Adrenal gland (tissue), 12 donors: ENCODE data around the gene RFLNA. TPM values are rescaled to one million over a fixed set of nuclear protein-coding genes. Genes with fewer than 3 reads are reported as not detected.
"Not testable (repeated sequence)": the region's sequence is repeated elsewhere in the genome, so short reads cannot be mapped to it uniquely, and the experiment has no call there.

Experiments used
- DNase-seq, 7 donors: peaks; one replicate each; pipeline ENCODE4 v3.0.0-alpha.2; 2019 to 2020
- H3K27ac ChIP-seq, 5 donors: fragments of 200-600 bp; sonication (generic) in 4 of 5; 1 replicate in 3 of 5; 2 replicates in 2 of 5; pipeline versions ENCODE4 v1.5.1 to v1.8.0; 2016 to 2020; ENCODE audit warnings: mild to moderate bottlenecking in 1 of 5
- H3K27me3 ChIP-seq: fragments of 200-600 bp; 2 replicates; pipeline ENCODE4 v1.8.0; 2021
- H3K36me3 ChIP-seq, 2 donors: fragments of 200-600 bp; replicated peaks in 1 of 2; 1 replicate in 1 of 2; 2 replicates in 1 of 2; pipeline versions ENCODE4 v1.5.1 to v1.8.0; 2018 to 2022
- H3K4me1 ChIP-seq, 2 donors: fragments of 200-600 bp; replicated peaks in 1 of 2; 1 replicate in 1 of 2; 2 replicates in 1 of 2; pipeline versions ENCODE4 v1.5.1 to v1.8.0; 2018 to 2021
- H3K4me3 ChIP-seq, 4 donors: fragments of 200-600 bp; sonication (generic) in 3 of 4; one replicate each; pipeline ENCODE4 v1.5.1; 2016 to 2018
- H3K9me3 ChIP-seq, 3 donors: fragments of 200-600 bp; sonication (generic) in 1 of 3; replicated peaks in 1 of 3; 1 replicate in 2 of 3; 2 replicates in 1 of 3; pipeline versions ENCODE4 v1.5.1 to v1.8.0; 2016 to 2021
- CTCF ChIP-seq, 6 experiments: fragments of 450-650 bp in 4 of 6; fragments of 200-600 bp in 2 of 6; sonication (generic) in 1 of 6; IDR thresholded peaks; 1 replicate in 5 of 6; 2 replicates in 1 of 6; pipeline versions ENCODE4 v1.5.1 to v1.8.0; 2016 to 2021; ENCODE audit warnings: antibody characterized with exemption in 6 of 6, mild to moderate bottlenecking in 2 of 6, moderate library complexity in 1 of 6
- POLR2A ChIP-seq, 2 donors: fragments of 450-650 bp; IDR thresholded peaks; one replicate each; pipeline ENCODE4 v1.6.1; 2017; ENCODE audit warnings: antibody characterized with exemption in 2 of 2, mild to moderate bottlenecking in 2 of 2, moderate library complexity in 1 of 2
- WGBS, 4 donors: extraction: QIAGEN DNeasy Blood & Tissue Kit in 2 of 4; methylation state at CpG; one replicate each; pipeline versions ENCODE4 v1.1.5 to v1.1.7; 2013 to 2017; 5-methylcytosine and 5-hydroxymethylcytosine counted together
- intact Hi-C, 2 donors: fragments of 100-400 bp; cut with DNase I; formaldehyde crosslinking; loops; one replicate each; pipeline versions ENCODE4 v1.14.1 to v1.15.0; 2022 to 2023
- polyA plus RNA-seq, 3 donors: library from polyadenylated mRNA; stranded (reverse); fragments of 200-250 nt in 2 of 3; fragments of 350-450 nt in 1 of 3; fragmentation: Illumina TruSeq in 1 of 3; extraction: RNeasy Lipid Tissue Mini Kit (QIAGEN cat#74804) in 1 of 3; gene quantifications; one replicate each; pipeline ENCODE4 v1.2.3, GENCODE V29; 2013 to 2014
- total RNA-seq, 9 donors: library from RNA; depleted of rRNA in 4 of 9; stranded (reverse); fragments of >200 nt in 4 of 9; fragments of 120-200 nt in 1 of 9; fragmentation: NEBNext Ultra II Directional in 1 of 9; extraction: Animal tissue kit (Norgen Biotek cat#: 25700) in 1 of 9; gene quantifications; one replicate each; pipeline versions ENCODE4 v1.1.0 to v1.2.4, GENCODE V29; 2013 to 2023
- donor health status: healthy with polysubstance abuse.
- donor health status: Bipolar disorder and iron deficiency.
- donor health status: DM: yes; HTN: yes; CAD: no.
- donor health status: DM: no; HTN: no; CAD: no.
- donor health status: DM: no; HTN: no; CAD: no.
- donor health status: DM: yes; HTN: yes; CAD: no.

The RFLNA gene
- total and polyA plus RNA-seq, 12 donors = 0.38 to 3.9 (median 1.4) TPM; not detected in 1

- no peak overlapping the region for H3K4me3 ChIP-seq
- H3K9me3 ChIP-seq = no peaks in the 10 kb centered on the region
- TF ChIP-seq CTCF (IDR thresholded peaks at IDR 0.05) (no peak), POLR2A (IDR thresholded peaks at IDR 0.05) (no peak)
- H3K4me1 ChIP-seq = peaks cover 0 to 4% of the 10 kb centered on the region in 2 donors
- H3K36me3 ChIP-seq = no peaks in the 10 kb centered on the region
- DNase-seq = no peak
- no peak overlapping the region for H3K27ac ChIP-seq
- WGBS, 4 donors = 80 to 86% (median 82%) methylated on average over 16 to 19 of the region's 19 CpGs
- intact Hi-C loops = no loop called here
- peaks cover 5% of the 10 kb centered on the region for H3K27me3 ChIP-seq
Observed at GRCh38 chr12:124297856-124298255, 3.0 kb downstream of the RFLNA start.

DNA sequence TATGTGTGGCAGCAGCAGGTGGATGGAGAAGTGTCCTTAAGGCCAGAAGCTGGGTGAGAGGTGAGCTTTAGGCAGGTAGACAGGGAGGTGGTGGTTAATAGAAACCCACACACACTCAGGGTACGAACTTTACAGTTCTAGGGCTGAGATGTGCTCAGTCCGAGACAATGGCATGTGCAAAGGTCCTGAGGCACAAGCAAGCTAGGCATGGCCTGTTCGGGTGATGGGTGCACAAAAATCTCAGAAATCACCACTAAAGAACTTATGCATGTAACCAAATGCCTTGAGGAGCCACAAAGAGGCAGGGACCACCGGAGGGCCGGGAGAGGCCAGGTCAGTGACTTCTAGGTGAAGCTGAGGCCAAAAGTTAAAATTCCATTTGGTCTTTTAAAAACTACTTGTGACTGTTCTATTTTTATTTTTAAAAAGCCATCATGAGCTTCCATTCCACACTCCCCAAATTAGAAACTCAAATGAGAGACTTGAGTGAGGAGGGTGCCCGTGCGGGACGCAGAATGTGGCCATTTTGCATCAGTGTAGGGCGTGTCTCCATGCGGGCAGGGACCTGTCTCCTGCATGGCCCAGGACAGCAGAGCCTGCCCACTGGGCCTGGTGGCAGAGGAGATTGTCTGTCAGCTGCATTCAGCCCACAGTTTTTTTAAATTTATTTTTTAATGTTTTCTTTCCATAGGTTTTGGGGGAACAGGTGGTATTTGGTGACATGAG, 4.0 kb downstream of the RFLNA start:
- Histone ChIP-seq H3K27ac (no peak overlapping the region), H3K4me3 (no peak overlapping the region), H3K27me3 (peaks cover 5% of the 10 kb centered on the region), H3K9me3 (no peaks in the 10 kb centered on the region), H3K4me1 (peaks cover 0 to 4% of the 10 kb centered on the region in 2 donors), H3K36me3 (no peaks in the 10 kb centered on the region)
- intact Hi-C loops = no loop called here
- no peak for DNase-seq
- no peak for TF ChIP-seq CTCF (IDR thresholded peaks at IDR 0.05)
- no peak for TF ChIP-seq POLR2A (IDR thresholded peaks at IDR 0.05)
- 88 to 92% (median 90%) methylated on average over 10 of the region's 10 CpGs for WGBS, 4 donors

- Histone ChIP-seq H3K9me3 (no peaks in the 10 kb centered on the region), H3K4me3 (no peak overlapping the region), H3K27ac (no peak overlapping the region), H3K4me1 (peaks cover 0 to 4% of the 10 kb centered on the region in 2 donors), H3K27me3 (peaks cover 5% of the 10 kb centered on the region), H3K36me3 (no peaks in the 10 kb centered on the region)
- TF ChIP-seq POLR2A (IDR thresholded peaks at IDR 0.05) = no peak
- TF ChIP-seq CTCF (IDR thresholded peaks at IDR 0.05) = no peak
- no peak for DNase-seq
- intact Hi-C loops = no loop called here
- 78 to 87% (median 83%) methylated on average over 8 to 9 of the region's 9 CpGs for WGBS, 4 donors
Observed at GRCh38 chr12:124299628-124300388, 4.9 kb downstream of the RFLNA start.

DNA sequence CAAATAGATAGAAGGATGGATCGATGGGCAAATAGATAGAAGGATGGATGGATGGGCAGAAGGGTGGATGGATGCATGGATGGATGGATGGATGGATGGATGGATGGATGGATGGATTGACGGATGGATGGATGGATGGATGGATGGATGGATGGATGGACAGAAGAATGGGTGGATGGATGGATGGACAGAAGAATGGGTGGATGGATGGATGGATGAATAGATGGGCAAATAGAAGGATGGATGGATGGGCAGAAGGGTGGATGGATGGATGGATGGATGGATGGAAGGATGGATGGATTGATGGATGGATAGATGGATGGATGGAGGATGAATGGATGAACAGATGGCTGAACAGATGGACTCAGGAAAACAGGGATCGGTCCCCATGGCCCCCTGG, 5.8 kb downstream of the RFLNA start:
- H3K27ac ChIP-seq, H3K36me3 ChIP-seq, intact Hi-C loops, DNase-seq, H3K4me3 ChIP-seq, H3K4me1 ChIP-seq, H3K9me3 ChIP-seq, H3K27me3 ChIP-seq: not testable (repeated sequence)
- WGBS, 4 donors = 61 to 89% (median 85%) methylated on average over 3 of the region's 3 CpGs
